Activated CD4-positive, alpha-beta T cell treated with anti-CD3 and anti-CD28 coated beads, Interleukin-2, amount 10 ng/mL, durations not matched to agents 7 days and 5 days (primary cell): Measurements from ENCODE around the gene C15orf62. TPM values are rescaled to one million over a fixed set of nuclear protein-coding genes. Genes with fewer than 3 reads are reported as not detected.

Source experiments
- CTCF ChIA-PET: fragments of 350-600 bp; sonication (Branson Sonifier 250); formaldehyde crosslinking; loops from one replicate; lab custom pipeline; 2021; ENCODE audit warnings: antibody characterized with exemption; lab: Charles Lee
- POLR2A ChIA-PET: fragments of 350-600 bp; sonication (Branson Sonifier 250); formaldehyde crosslinking; loops from one replicate; lab custom pipeline; 2021; ENCODE audit warnings: antibody characterized with exemption; lab: Charles Lee
- DNase-seq: peaks from one replicate; pipeline ENCODE4 v3.0.0-alpha.2; 2020
- H3K27ac Mint-ChIP-seq: one replicate; pipeline ENCODE4 v1.8.0; 2021; ENCODE audit warnings: mild to moderate bottlenecking, moderate library complexity, mixed read lengths
- H3K27me3 Mint-ChIP-seq: one replicate; pipeline ENCODE4 v1.8.0; 2021; ENCODE audit warnings: mixed read lengths
- H3K36me3 Mint-ChIP-seq: one replicate; pipeline ENCODE4 v1.8.0; 2021; ENCODE audit warnings: low read depth, mixed read lengths
- H3K4me1 Mint-ChIP-seq: one replicate; pipeline ENCODE4 v1.8.0; 2021; ENCODE audit warnings: mixed read lengths
- H3K4me3 Mint-ChIP-seq: one replicate; pipeline ENCODE4 v1.8.0; 2021; ENCODE audit warnings: mild to moderate bottlenecking, moderate library complexity, mixed read lengths
- H3K9me3 Mint-ChIP-seq: one replicate; pipeline ENCODE4 v1.8.0; 2021; ENCODE audit warnings: mixed read lengths
- total RNA-seq, 2 experiments: library from RNA; stranded (reverse); gene quantifications; one replicate each; pipeline ENCODE4 v1.2.3, GENCODE V29; 2021

C15orf62 gene, protein sequence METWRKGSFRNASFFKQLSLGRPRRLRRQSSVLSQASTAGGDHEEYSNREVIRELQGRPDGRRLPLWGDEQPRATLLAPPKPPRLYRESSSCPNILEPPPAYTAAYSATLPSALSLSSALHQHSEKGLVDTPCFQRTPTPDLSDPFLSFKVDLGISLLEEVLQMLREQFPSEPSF
- total RNA-seq = 1 to 10 TPM; 1.0 to 1.3 TPM

DNA sequence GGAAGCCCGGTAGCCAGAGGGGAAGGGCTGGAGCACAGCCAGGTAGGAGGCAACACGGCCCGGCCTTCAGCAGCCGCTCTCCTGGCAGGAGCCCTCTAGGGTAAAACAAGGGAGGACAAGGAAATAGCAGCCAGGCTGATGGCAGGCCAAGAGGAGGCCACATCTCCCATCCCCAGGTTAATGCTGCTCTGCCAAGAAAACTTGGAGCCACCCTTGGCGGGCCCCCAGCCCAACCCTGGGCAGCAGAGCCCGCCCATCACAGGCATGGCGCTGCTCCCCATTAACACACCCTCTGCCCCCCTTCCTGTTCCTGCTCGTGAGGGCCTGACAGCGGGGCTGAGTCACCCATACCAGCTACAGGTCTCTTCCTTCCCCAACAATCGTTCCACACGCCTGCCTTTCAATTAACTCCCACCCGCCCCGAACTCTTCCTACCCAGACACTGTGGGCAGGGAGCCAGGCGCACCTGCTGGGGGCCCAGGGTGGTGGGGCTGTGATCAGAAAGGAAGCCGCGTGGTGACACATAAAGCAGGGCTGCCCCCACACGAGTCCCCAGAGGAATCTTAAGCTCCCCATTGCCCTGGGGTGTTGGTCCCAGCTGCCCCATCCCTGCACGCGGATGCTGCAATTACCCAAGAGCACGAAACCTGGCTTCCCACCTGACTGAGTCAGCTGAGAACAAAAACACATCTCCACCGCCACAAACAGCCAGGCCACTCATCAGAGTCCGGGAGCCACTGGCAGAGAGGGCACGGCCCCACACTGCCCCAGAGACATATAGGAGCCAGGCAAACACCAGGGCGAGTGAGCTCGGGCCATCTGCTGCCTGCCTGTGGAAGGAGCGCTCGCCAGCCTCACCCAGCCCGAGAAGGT, at the start of gene C15orf62:
Gene C15orf62, plus strand, starts transcription at position 707 of the 873 bp plus-strand sequence. CDS start 516 bp downstream, outside the sequence.
- peak; percentile 50 for DNase-seq
- H3K27ac Mint-ChIP-seq = peak within 1 kb of the TSS; percentile 90
- POLR2A ChIA-PET = no interaction called here
- no peaks in the 10 kb centered on the region for H3K27me3 Mint-ChIP-seq
- no peaks in the 10 kb centered on the region for H3K9me3 Mint-ChIP-seq
- peaks cover 43% of the 10 kb centered on the region for H3K4me1 Mint-ChIP-seq
- H3K4me3 Mint-ChIP-seq = peak within 1 kb of the TSS; percentile 37
- CTCF ChIA-PET = interaction anchor here (1.4 to 2.6 kb wide), 5 partner anchors 13 to 125 kb away, joined by 3 to 10 read pairs (median 6); partner anchors contain the start of gene VPS18
- peaks cover 21% of the 10 kb centered on the region for H3K36me3 Mint-ChIP-seq

DNA sequence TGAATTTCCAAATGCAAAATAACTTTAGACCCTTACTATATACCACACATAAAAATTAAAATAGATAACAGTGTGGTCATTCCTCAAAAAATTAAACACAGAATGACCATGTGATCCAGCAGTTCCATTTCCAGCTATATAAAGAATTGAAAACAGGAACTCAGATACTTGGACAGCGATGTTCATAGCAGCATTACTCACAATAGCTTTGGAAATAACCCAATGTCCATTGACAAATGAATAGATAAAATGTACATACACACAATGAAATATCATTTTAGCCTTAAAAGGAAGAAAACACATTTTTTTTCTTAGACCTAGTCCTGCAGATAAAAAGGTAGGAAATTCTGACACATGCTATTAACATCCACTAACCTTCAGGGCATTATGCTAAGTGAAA, 48.1 kb upstream of the C15orf62 start:
- DNase-seq = no peak
- ChIA-PET CTCF (interaction anchor here (0.9 kb wide), 2 partner anchors 9 to 13 kb away, joined by 3 to 5 read pairs; no protein-coding TSS in a partner anchor), POLR2A (no interaction called here)
- H3K27me3 Mint-ChIP-seq = no peaks in the 10 kb centered on the region
- peaks cover 15% of the 10 kb centered on the region for H3K4me1 Mint-ChIP-seq
- no peak overlapping the region for H3K27ac Mint-ChIP-seq
- H3K9me3 Mint-ChIP-seq = no peaks in the 10 kb centered on the region
- H3K4me3 Mint-ChIP-seq = no peak overlapping the region
- peaks cover 37% of the 10 kb centered on the region for H3K36me3 Mint-ChIP-seq

DNA sequence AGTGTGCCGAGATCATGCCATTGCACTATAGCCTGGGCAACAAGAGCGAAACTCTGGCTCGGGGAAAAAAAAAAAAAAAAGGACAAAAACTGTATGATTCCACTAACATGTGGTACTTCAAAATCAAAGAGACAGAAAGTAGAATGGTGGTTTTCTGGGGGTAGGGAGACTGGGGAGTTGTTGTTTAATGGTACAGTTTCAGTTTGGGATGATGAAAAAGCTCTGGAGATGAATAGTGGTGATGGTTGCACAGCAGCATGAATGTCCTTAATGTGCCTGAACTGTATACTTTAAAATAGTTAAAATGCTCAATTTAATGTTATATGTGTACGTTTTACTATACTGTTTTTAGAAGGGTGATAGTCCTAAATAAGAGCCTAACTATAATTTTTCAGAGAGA, 47.4 kb upstream of the C15orf62 start:
- no peak for DNase-seq
- ChIA-PET CTCF (interaction anchor here (0.7 to 2.1 kb wide), 4 partner anchors 10 to 32 kb away, joined by 3 to 6 read pairs (median 5); no protein-coding TSS in a partner anchor), POLR2A (interaction anchor here (0.7 kb wide), 1 partner anchor 9 kb away, joined by 6 read pairs; no protein-coding TSS in a partner anchor)
- H3K27ac Mint-ChIP-seq = peak overlapping the region; percentile 1
- H3K9me3 Mint-ChIP-seq = no peaks in the 10 kb centered on the region
- peaks cover 37% of the 10 kb centered on the region for H3K36me3 Mint-ChIP-seq
- H3K4me1 Mint-ChIP-seq = peaks cover 15% of the 10 kb centered on the region
- no peak overlapping the region for H3K4me3 Mint-ChIP-seq
- no peaks in the 10 kb centered on the region for H3K27me3 Mint-ChIP-seq

DNA sequence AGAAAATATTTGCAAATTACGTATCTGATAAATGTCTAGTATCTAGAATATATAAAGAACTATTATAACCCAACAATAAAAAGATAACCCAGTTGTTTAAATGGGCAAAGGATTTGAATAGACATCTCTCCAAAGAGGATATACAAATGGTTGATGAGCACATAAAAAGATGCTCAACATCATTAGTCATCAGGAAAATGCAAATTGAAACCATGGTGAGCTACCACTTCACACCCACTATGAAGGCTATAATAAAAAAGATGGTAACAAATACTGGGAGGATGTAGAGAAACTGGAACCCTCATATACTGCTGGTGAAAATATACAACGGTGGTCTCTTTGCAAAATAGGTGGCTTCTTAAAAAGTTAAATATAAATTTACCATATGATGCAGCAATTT, 46.8 kb upstream of the C15orf62 start:
- H3K4me1 Mint-ChIP-seq = peaks cover 15% of the 10 kb centered on the region
- ChIA-PET CTCF (interaction anchor here (0.7 to 2.1 kb wide), 3 partner anchors 14 to 32 kb away, joined by 3 to 6 read pairs (median 5); no protein-coding TSS in a partner anchor), POLR2A (interaction anchor here (0.7 kb wide), 1 partner anchor 9 kb away, joined by 6 read pairs; no protein-coding TSS in a partner anchor)
- no peaks in the 10 kb centered on the region for H3K27me3 Mint-ChIP-seq
- no peak for DNase-seq
- no peak overlapping the region for H3K27ac Mint-ChIP-seq
- peaks cover 37% of the 10 kb centered on the region for H3K36me3 Mint-ChIP-seq
- no peak overlapping the region for H3K4me3 Mint-ChIP-seq
- no peaks in the 10 kb centered on the region for H3K9me3 Mint-ChIP-seq

DNA sequence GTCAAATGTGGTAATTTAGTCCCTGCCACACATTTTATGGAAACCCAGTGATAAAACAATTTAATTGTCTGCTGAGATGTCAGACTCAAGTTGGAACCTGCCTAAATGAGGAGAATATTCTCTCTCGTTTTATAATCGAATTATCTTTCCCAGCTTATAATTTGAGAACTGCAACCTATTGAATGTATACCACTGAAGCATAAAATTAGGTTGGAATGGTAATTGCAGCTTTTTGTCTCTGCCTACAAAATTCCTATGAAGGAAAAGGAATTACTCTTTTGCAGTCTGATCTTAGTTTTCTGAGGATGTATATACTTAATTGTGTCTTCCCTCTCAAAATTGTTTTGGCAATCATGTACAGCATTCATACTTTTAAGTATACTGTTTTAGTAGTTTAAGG, 45.9 kb upstream of the C15orf62 start:
- POLR2A ChIA-PET = no interaction called here
- peaks cover 37% of the 10 kb centered on the region for H3K36me3 Mint-ChIP-seq
- H3K4me3 Mint-ChIP-seq = no peak overlapping the region

DNA sequence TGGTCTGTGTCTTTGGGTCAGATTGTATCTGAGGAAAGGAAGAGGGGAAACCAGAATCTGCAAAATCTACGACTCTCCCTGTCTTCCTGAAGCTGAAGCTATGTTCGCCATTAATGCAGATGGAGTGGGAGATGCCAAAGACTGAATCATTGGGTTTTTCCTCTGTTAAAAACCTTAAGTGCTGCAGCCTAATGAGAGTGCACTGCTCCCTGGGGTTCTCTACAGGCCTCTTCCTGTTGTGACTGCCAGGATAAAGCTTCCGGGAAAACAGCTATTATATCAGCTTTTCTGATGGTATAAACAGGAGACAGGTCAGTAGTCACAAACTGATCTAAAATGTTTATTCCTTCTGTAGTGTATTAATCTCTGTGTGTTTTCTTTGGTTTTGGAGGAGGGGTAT, 38.7 kb upstream of the C15orf62 start:
- ChIA-PET CTCF (interaction anchor here (0.7 kb wide), 1 partner anchor 8 kb away, joined by 4 read pairs; no protein-coding TSS in a partner anchor), POLR2A (interaction anchor here (0.6 kb wide), 1 partner anchor 9 kb away, joined by 6 read pairs; no protein-coding TSS in a partner anchor)
- H3K27me3 Mint-ChIP-seq = no peaks in the 10 kb centered on the region
- H3K27ac Mint-ChIP-seq = no peak overlapping the region
- no peaks in the 10 kb centered on the region for H3K9me3 Mint-ChIP-seq
- H3K36me3 Mint-ChIP-seq = peaks cover 50% of the 10 kb centered on the region
- DNase-seq = no peak
- H3K4me1 Mint-ChIP-seq = no peaks in the 10 kb centered on the region
- no peak overlapping the region for H3K4me3 Mint-ChIP-seq

More for the DNA sequence above, 45.9 kb upstream of the C15orf62 start:
- no peak for DNase-seq
- Mint-ChIP-seq H3K27me3 (no peaks in the 10 kb centered on the region), H3K27ac (no peak overlapping the region), H3K9me3 (no peaks in the 10 kb centered on the region), H3K4me1 (peaks cover 15% of the 10 kb centered on the region)
- CTCF ChIA-PET = interaction anchor here (1.1 to 2.1 kb wide), 3 partner anchors 11 to 17 kb away, joined by 3 to 6 read pairs (median 5); no protein-coding TSS in a partner anchor

DNA sequence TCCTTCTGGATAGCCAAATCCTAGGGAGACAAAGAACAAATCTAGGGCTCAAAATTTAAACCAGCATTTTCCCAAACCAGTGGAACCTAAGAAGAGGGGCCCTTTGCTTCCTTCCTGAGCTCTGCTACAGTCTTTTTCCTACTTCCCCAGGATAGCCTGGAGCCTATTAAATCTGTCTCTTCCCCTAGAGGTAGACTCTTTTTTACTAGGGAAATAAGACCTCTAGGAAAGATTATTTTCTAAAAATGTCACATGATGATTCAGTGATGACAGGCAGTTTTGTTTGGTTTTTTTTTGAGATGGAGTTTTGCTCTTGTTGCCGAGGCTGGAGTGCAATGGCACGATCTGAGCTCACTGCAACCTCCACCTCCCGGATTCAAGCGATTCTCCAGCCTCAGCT, 33.2 kb upstream of the C15orf62 start:
- ChIA-PET POLR2A (no interaction called here), CTCF (interaction anchor here (0.5 to 1.8 kb wide), 4 partner anchors 8 to 46 kb away, joined by 3 to 6 read pairs (median 4); no protein-coding TSS in a partner anchor)
- peaks cover 60% of the 10 kb centered on the region for H3K36me3 Mint-ChIP-seq
- H3K9me3 Mint-ChIP-seq = no peaks in the 10 kb centered on the region
- peak overlapping the region; percentile 64 for H3K27ac Mint-ChIP-seq
- H3K4me1 Mint-ChIP-seq = peaks cover 2% of the 10 kb centered on the region
- DNase-seq = no peak
- H3K4me3 Mint-ChIP-seq = no peak overlapping the region
- no peaks in the 10 kb centered on the region for H3K27me3 Mint-ChIP-seq

DNA sequence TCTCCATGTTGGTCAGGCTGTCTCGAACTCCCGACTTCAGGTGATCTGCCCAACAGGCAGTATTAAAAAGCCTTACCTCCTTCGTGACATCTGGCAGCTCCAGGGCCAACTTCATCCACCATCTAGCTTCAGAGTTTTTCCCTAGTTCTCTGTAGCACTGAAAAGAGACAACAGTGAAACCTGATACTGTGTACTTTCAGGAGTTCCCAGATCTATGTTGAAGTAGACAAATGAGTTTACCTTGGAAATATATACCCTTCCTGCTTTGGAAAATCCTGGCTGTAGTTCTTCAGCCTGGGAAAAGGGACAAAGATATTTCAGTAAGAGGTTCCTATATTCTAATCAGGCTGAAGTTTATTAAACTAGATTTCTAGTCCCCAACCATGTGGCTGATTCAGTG, 32.7 kb upstream of the C15orf62 start:
- DNase-seq = no peak
- Mint-ChIP-seq H3K27me3 (no peaks in the 10 kb centered on the region), H3K4me3 (no peak overlapping the region), H3K9me3 (no peaks in the 10 kb centered on the region), H3K4me1 (peaks cover 2% of the 10 kb centered on the region), H3K36me3 (peaks cover 56% of the 10 kb centered on the region), H3K27ac (no peak overlapping the region)
- ChIA-PET CTCF (interaction anchor here (0.7 to 1.8 kb wide), 3 partner anchors 9 to 45 kb away, joined by 3 to 6 read pairs (median 5); no protein-coding TSS in a partner anchor), POLR2A (no interaction called here)

DNA sequence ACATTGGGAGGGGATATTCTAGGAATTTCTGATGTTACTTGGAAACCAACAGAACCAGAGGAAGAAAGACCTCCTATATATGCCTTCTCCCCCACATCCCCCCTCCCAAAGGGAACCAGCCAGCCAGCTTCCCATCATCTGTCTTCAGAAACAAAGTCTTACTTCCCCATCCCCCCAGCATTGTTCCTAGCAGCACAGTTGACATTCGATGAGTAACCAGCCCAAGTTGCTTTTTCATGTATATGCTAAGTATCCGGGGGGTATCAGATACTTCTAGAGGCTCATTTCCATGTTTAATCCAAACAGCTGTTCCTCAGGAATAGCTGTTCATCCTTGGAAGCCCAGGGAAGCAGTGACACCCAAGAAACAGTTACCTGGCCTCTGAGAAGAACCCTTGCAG, 30.7 kb upstream of the C15orf62 start:
- CTCF ChIA-PET = interaction anchor here (0.7 to 1.9 kb wide), 5 partner anchors 8 to 50 kb away, joined by 3 to 5 read pairs (median 4); no protein-coding TSS in a partner anchor
- Mint-ChIP-seq H3K9me3 (no peaks in the 10 kb centered on the region), H3K4me3 (no peak overlapping the region), H3K27me3 (no peaks in the 10 kb centered on the region), H3K27ac (no peak overlapping the region), H3K4me1 (peaks cover 21% of the 10 kb centered on the region), H3K36me3 (peaks cover 63% of the 10 kb centered on the region)
- POLR2A ChIA-PET = no interaction called here
- no peak for DNase-seq

DNA sequence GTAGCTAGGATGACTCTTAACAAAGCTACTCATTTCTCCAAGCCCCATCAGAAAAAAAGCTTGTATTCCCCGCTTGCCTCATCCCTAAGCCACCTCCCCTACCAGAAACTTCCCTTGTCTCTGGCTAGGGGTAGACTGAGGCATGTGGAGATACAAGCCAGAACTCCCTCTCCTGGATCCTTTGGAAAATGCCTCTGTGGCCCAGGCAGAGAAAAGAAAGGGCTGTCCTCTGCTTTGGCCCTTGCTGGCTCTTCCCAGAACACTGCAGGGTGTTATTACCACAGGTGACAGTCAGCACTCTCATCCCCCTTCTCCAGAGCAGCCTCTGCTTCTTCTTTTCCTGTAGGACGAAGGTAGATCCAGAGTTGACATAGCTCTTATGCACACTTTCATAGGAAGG, 29.9 kb upstream of the C15orf62 start:
- no peak overlapping the region for H3K27ac Mint-ChIP-seq
- ChIA-PET POLR2A (no interaction called here), CTCF (interaction anchor here (0.7 to 1.9 kb wide), 6 partner anchors 8 to 49 kb away, joined by 3 to 5 read pairs (median 4); partner anchors contain the start of gene C15orf62)
- no peaks in the 10 kb centered on the region for H3K27me3 Mint-ChIP-seq
- no peak for DNase-seq
- peaks cover 62% of the 10 kb centered on the region for H3K36me3 Mint-ChIP-seq
- H3K9me3 Mint-ChIP-seq = no peaks in the 10 kb centered on the region
- peaks cover 28% of the 10 kb centered on the region for H3K4me1 Mint-ChIP-seq
- no peak overlapping the region for H3K4me3 Mint-ChIP-seq

DNA sequence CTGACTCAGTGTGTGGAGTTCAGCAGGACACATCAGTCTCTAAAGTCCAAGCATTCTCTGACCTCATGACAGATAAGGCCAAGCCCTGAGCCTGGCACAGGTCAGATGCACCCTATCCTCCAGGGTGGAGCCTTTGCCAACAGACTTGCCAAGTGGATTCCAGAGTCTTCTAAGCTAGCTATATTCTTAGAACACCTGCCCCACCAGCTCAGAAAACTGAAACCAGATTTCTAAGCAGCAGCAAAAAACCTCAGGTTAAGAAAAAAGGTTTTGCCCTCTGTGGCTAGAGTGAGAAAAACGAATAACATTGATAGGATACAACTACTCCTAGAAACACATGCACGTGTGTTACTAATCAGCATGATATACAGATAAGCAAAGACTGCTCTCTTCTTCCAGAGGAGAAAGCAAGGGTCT, 26.3 kb upstream of the C15orf62 start:
- peak overlapping the region; percentile 26 for H3K4me3 Mint-ChIP-seq
- peak; percentile 33 for DNase-seq
- H3K9me3 Mint-ChIP-seq = no peaks in the 10 kb centered on the region
- H3K27ac Mint-ChIP-seq = peak overlapping the region; percentile 92
- no peaks in the 10 kb centered on the region for H3K27me3 Mint-ChIP-seq
- ChIA-PET POLR2A (interaction anchor here (0.6 to 1.3 kb wide), 3 partner anchors 48 to 268 kb away, joined by 4 to 6 read pairs (median 5); partner anchors contain the start of gene RAD51), CTCF (interaction anchor here (0.6 to 3.2 kb wide), 15 partner anchors 8 to 408 kb away, joined by 3 to 13 read pairs (median 4); partner anchors contain the start of genes RAD51 and RMDN3)
- H3K4me1 Mint-ChIP-seq = peaks cover 47% of the 10 kb centered on the region
- peaks cover 57% of the 10 kb centered on the region for H3K36me3 Mint-ChIP-seq
